ENCODE measurements around the gene PCDHGC5.

- no peak for TF ChIP-seq CTCF (conservative IDR thresholded peaks at IDR 0.05 in 1 of 2, IDR thresholded peaks at IDR 0.05 in 1 of 2; ENCODE audit: low read depth in 1 of 2, low read length in 2 of 2)
- no peak for TF ChIP-seq EZH2 (IDR thresholded peaks at IDR 0.05; ENCODE audit: low read length, missing control alignments)
These were observed 41.0 kb downstream of the PCDHGC5 start for GRCh38 chr5:141529873-141530272.

All from fibroblast of lung (primary cell).